HG03108 (cell line): ENCODE data around the gene ZNF746.

Experiments
- ATAC-seq: cut with Tn5 transposase; IDR thresholded peaks from one replicate; pipeline ENCODE4 v1.9.1; 2021; ENCODE audit warnings: moderate library complexity; ENCODE audit not compliant: unreplicated experiment

The ZNF746 gene

DNA sequence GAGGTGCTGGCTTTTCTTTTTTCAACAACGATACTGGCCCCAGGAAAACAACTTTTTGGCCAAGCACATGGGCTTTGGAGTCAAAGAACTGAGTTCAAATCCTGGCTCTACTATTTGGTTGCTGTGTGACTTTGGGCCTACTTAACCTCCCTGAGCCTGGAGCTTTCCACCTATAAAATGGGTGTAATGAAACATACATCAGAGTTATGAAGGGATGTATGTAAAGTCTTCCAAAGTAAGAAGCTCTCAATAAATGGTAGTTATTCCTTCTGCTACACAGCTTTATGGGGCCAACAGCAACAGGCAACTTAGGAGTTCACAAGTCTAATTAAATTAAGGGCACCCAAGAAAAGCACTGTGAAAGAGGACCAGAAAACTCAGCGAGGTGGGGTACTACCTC is 69.7 kb downstream of the ZNF746 start:
- no peak for ATAC-seq

DNA sequence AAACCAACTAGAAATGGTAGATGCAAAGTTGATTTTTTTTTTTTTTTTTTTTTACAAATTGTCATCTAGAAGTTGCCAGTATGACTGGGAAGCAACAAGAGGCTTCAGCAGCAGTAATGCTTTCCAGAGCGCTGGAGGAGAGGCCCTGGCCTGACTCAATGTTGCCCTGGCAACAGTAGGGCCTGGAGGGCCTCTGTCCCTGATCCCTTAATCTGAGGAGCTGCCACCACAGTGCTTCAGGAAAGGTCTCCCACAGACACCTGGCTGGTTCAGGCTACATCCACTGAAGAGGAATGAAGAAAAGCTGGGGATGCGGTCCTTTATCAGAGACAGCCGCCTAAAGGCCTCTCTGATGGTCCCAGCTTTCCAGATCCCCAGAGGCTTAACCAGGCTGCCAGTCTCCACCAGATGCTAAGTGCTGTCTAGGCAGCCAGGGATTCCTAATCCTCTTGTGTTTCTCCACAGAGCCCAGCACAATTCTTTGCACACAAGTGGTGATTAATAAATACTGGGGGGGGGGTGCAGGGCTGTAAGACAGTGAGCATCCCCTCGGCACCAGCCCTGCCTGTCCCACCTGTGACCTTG is 70.4 kb downstream of the ZNF746 start:
- no peak for ATAC-seq

DNA sequence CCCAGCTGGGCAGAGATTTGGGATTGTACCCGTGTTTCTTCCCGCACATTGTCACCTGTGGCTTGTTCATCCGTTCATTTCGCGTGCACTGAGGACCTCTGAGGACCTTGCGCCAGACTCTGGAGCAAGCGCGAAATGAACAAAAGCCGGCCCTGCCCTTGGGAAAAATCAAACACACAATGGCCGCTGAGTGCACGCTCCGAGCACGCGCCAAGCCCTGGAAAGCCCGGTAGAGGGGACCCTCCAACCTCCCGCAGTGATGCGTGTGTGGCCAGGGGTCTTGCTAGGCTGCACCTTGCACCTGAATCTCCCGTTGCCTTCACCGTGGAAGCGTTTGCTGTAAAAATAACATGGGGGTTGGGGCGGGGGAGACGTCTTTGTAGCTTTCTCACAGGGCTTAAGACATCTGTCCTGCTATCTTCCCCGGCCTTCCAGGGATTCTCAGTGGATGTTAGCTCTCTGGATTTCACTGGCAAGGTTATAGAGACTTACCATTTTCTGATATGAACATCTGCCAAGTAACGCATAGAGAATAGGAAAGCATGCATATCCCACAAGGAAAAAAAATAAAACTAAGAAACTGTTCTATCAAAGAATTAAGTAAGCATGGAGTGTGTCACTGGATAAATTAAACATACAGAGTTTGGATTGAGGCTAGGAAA is 74.0 kb downstream of the ZNF746 start:
- ATAC-seq = no peak

DNA sequence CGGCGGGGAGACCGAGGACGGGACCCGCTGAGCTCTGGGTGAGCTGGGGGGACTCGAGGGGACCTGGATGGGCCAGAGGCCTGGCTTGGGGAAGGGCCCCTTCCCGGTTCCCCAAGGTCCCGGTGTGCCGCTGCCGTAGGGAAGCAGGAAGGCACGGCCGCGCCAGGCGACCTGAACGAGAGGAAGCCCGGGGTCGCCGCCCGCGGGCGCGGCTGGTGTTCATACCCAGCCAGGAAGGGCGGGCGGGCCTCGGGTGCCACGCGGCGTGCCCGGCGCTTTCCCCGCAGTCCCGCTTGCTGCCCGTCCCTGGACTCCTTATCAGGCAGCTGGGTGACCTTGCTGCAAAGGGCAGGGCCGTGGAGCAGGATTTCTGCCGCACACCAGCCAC is 74.7 kb downstream of the ZNF746 start:
- no peak for ATAC-seq
